DMS 273 (cell line): ENCODE data around the gene IFT22.
"Not testable (repeated sequence)": the region's sequence is repeated elsewhere in the genome, so short reads cannot be mapped to it uniquely, and the experiment has no call there.

Experiments
- DNase-seq: peaks from one replicate; lab custom pipeline; 2025; ENCODE audit not compliant: unreplicated experiment; lab: John Stamatoyannopoulos, UW

IFT22 gene

GRCh38 chr7:101321491-101322401 lies at the start of gene IFT22:
TSS of gene IFT22 (minus strand) at chr7:101321812. CDS start at chr7:101321709, 103 bp downstream.
- DNase-seq: peak; percentile 99

- no peak for DNase-seq
Observed at GRCh38 chr7:101370836-101371235, 49.2 kb upstream of the IFT22 start.

GRCh38 chr7:101368422-101369165 lies 47.0 kb upstream of the IFT22 start:
- no peak for DNase-seq

- no peak for DNase-seq
Observed at GRCh38 chr7:101367676-101368075, 46.1 kb upstream of the IFT22 start.

- DNase-seq: no peak
Observed at GRCh38 chr7:101365956-101366355, 44.3 kb upstream of the IFT22 start.

GRCh38 chr7:101363734-101364374 lies 42.2 kb upstream of the IFT22 start:
- peak; percentile 90 for DNase-seq

GRCh38 chr7:101363196-101363733 lies 41.7 kb upstream of the IFT22 start:
- DNase-seq: no peak

GRCh38 chr7:101362334-101363195 lies 41.0 kb upstream of the IFT22 start, which contains the start of gene COL26A1:
TSS of gene COL26A1 (plus strand) at chr7:101362875. CDS start at chr7:101363033, 158 bp downstream.
- peak; percentile 69 for DNase-seq

- no peak for DNase-seq
Observed at GRCh38 chr7:101357433-101357832, 35.8 kb upstream of the IFT22 start.

- no peak for DNase-seq
Observed at GRCh38 chr7:101352920-101353308, 31.3 kb upstream of the IFT22 start.

- not testable (repeated sequence) for DNase-seq
Observed at GRCh38 chr7:101349300-101349699, 27.7 kb upstream of the IFT22 start.

GRCh38 chr7:101348456-101349067 lies 26.9 kb upstream of the IFT22 start:
- DNase-seq: not testable (repeated sequence)

- DNase-seq: no peak
Observed at GRCh38 chr7:101347477-101347876, 25.9 kb upstream of the IFT22 start.

- DNase-seq: no peak
Observed at GRCh38 chr7:101342892-101343291, 21.3 kb upstream of the IFT22 start.

GRCh38 chr7:101340379-101340778 lies 18.8 kb upstream of the IFT22 start:
- DNase-seq: no peak

GRCh38 chr7:101333912-101334311 lies 12.3 kb upstream of the IFT22 start:
- no peak for DNase-seq

GRCh38 chr7:101332026-101332425 lies 10.4 kb upstream of the IFT22 start:
- DNase-seq: no peak

- no peak for DNase-seq
Observed at GRCh38 chr7:101330011-101330484, 8.4 kb upstream of the IFT22 start.

- DNase-seq: no peak
Observed at GRCh38 chr7:101328159-101328558, 6.5 kb upstream of the IFT22 start.

GRCh38 chr7:101319401-101319800 lies 2.2 kb downstream of the IFT22 start:
- DNase-seq: no peak
